Measurements from ENCODE around the gene DDIT4L. TPM values are rescaled to one million over a fixed set of nuclear protein-coding genes. Genes with fewer than 3 reads are reported as not detected.

The DDIT4L gene
- polyA plus RNA-seq, 1 experiment = 1.6 TPM

- no peaks in the 10 kb centered on the region for H3K36me3 ChIP-seq (ENCODE audit: control insufficient read depth, insufficient read depth, low read length)
- POLR2A ChIA-PET = interaction anchor here (0.6 kb wide), 1 partner anchor 61 kb away, joined by 7 read pairs; no protein-coding TSS in a partner anchor
- TF ChIP-seq CTCF (IDR thresholded peaks at IDR 0.05; ENCODE audit: insufficient read depth, low read depth, low read length) = no peak
- no peak overlapping the region for H3K4me3 ChIP-seq (ENCODE audit: low read depth, low read length)
- no peak for DNase-seq (ENCODE audit: low read depth)
- H3K27me3 ChIP-seq (ENCODE audit: control insufficient read depth, insufficient read depth, low read length) = no peaks in the 10 kb centered on the region
- CTCF ChIA-PET = no interaction called here
Measured at GRCh38 chr4:100188829-100189228, 1.4 kb downstream of the DDIT4L start.

GRCh38 chr4:100187781-100188180 lies 2.5 kb downstream of the DDIT4L start:
- no peak for DNase-seq (ENCODE audit: low read depth)
- POLR2A ChIA-PET = no interaction called here
- Histone ChIP-seq H3K36me3 (ENCODE audit: control insufficient read depth, insufficient read depth, low read length) (no peaks in the 10 kb centered on the region), H3K27me3 (ENCODE audit: control insufficient read depth, insufficient read depth, low read length) (no peaks in the 10 kb centered on the region), H3K4me3 (ENCODE audit: low read depth, low read length) (no peak overlapping the region)
- CTCF ChIA-PET = interaction anchor here (0.5 to 0.8 kb wide), 2 partner anchors 10 to 190 kb away, joined by 4 to 5 read pairs; no protein-coding TSS in a partner anchor
- no peak for TF ChIP-seq CTCF (IDR thresholded peaks at IDR 0.05; ENCODE audit: insufficient read depth, low read depth, low read length)

- Histone ChIP-seq H3K36me3 (ENCODE audit: control insufficient read depth, insufficient read depth, low read length) (no peaks in the 10 kb centered on the region), H3K4me3 (ENCODE audit: low read depth, low read length) (no peak overlapping the region), H3K27me3 (ENCODE audit: control insufficient read depth, insufficient read depth, low read length) (no peaks in the 10 kb centered on the region)
- ChIA-PET CTCF (no interaction called here), POLR2A (no interaction called here)
- no peak for DNase-seq (ENCODE audit: low read depth)
- no peak for TF ChIP-seq CTCF (IDR thresholded peaks at IDR 0.05; ENCODE audit: insufficient read depth, low read depth, low read length)
Measured at GRCh38 chr4:100184787-100185186, 5.5 kb downstream of the DDIT4L start.

DNA sequence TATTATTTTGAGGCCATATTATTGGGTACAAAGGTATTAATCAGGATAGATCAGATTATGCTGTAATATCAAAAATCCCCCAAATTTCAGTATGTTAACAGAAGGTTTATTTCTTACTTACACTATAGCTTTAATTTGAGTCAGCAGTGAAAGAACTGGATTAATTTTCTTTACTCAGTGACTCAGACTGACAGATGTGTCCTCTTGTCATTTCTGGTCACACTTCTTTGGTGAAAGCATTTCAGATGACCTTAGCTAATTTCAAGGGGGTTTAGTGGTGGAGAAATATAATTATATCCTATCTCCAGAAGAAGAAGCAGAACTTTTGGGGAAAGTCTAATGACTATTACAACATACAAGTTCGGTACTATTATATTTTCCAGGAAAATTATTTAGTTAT lies 12.4 kb downstream of the DDIT4L start:
- no peak for TF ChIP-seq CTCF (IDR thresholded peaks at IDR 0.05; ENCODE audit: insufficient read depth, low read depth, low read length)
- Histone ChIP-seq H3K27me3 (ENCODE audit: control insufficient read depth, insufficient read depth, low read length) (no peaks in the 10 kb centered on the region), H3K36me3 (ENCODE audit: control insufficient read depth, insufficient read depth, low read length) (no peaks in the 10 kb centered on the region), H3K4me3 (ENCODE audit: low read depth, low read length) (no peak overlapping the region)
- no peak for DNase-seq (ENCODE audit: low read depth)
- ChIA-PET CTCF (no interaction called here), POLR2A (no interaction called here)

DNA sequence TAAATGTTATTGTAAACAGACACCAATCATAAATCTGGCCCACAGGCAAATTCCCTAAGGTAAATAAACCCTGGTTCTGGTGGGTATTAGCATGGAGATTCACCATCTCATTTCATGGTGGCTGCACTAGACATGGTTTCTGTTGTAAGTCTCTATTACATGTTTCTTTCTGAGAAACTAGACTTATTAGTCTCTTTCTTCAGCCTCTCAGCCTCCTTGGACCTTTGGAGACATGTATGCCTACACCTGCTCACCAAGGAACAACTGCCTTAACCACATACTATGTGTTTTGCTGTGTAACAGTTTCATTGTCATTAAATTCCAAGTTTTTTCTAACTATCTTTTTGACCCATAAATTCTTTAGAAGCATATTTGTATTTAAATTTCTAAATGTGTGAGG lies 13.1 kb downstream of the DDIT4L start:
- CTCF ChIA-PET = no interaction called here
- Histone ChIP-seq H3K36me3 (ENCODE audit: control insufficient read depth, insufficient read depth, low read length) (no peaks in the 10 kb centered on the region), H3K4me3 (ENCODE audit: low read depth, low read length) (no peak overlapping the region), H3K27me3 (ENCODE audit: control insufficient read depth, insufficient read depth, low read length) (no peaks in the 10 kb centered on the region)
- no peak for TF ChIP-seq CTCF (IDR thresholded peaks at IDR 0.05; ENCODE audit: insufficient read depth, low read depth, low read length)
- POLR2A ChIA-PET = no interaction called here
- no peak for DNase-seq (ENCODE audit: low read depth)

Measured in BJ (cell line).